ENCODE measurements around the gene SOX30.

Gene SOX30

DNA sequence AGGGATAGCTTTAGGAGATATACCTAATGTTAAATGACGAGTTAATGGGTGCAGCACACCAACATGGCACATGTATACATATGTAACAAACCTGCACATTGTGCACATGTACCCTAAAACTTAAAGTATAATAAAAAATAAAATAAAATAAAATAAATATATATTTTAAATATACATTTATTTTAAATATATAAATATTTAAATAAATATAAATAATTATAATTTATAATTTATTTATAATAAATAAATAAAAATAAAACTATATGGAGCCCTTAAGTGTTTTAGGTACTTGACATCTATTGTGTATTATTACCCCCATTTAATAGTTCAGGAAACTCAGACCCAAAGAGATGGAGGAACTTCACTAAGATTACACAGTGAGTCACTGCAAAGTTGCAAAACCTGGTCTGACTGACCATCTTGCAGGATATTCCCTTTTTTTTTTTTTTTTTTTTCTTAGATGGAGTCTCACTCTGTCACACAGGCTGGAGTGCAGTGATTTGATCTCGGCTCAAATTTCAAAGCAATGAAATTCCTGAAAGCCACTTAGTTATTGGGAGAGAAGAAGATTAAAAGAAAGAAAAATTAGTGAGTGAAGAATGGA, 13.3 kb upstream of the SOX30 start:
- in situ Hi-C loops (cut with HindIII; ENCODE audit: low sequenced_read_pairs) = no loop called here

DNA sequence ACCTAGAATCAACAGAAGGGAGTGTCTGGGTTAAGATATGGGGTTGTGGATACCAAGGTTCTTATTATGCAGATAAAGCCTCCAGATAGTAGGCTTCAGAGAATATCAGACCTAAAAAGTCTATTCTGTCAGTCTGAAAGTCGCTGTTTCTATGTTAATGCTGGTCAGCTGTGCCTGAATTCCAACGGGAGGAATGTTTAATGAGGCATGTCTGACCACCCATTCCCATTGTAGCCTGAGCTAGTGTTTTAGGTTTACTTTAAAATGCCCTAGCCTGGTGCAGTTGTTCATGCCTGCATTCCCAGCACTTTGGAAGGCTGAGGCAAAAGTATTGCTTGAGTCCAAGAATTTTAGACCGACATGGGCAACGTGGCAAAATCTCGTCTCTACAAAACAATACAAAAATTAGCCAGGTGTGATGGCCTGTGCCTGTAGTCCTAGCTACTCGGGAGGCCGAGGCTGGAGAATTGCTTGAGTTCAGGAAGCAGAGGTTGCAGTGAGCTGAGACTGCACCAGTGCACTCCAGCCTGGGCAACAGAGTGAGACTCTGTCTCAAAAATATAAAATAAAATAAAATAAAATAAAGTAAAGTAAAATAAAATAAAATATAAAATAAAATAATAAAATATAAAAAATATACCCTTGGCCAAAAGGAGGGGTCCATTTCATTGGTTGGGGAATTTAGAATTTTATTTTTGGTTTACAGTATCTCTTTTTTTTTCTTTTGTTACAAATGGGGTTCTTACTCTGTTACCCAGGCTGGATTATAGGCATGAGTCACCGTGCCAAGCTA, 7.8 kb upstream of the SOX30 start:
- in situ Hi-C loops (cut with HindIII; ENCODE audit: low sequenced_read_pairs) = no loop called here

DNA sequence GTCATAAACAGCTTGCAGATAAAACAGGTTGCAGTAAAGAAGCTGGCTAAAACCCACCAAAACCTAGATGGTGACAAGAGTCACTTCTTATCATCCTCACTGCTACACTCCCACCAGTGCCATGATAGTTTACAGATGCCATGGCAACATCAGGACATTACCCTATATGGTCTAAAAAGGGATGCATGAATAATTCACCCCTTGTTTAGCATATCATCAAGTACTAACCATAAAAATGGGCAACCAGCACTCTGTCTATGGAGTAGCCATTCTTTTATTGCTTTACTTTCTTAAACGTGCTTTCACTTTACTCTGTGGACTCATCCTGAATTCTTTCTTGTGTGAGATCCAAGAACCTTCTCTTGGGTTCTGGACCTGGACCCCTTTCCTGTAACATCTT, 6.7 kb upstream of the SOX30 start:
- in situ Hi-C loops (cut with HindIII; ENCODE audit: low sequenced_read_pairs) = no loop called here

DNA sequence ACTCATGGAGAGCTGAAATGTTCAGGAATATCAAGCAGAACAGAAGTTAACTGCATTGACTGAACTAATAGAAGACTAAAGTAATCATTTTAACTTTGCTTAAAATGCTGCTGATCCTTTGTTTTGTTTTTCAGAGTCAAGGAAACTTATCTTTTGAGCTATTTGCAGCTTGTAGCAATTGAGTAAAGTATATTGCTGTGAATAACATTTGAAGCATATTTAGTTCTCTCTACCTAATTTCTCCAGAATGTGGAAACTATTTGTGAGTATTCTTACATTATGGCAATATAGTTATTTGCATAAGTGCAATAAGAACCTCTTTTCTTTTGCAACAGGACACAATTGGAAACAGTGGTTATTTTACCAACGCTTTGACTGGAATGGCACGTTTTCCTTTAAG, 5.3 kb upstream of the SOX30 start:
- in situ Hi-C loops (cut with HindIII; ENCODE audit: low sequenced_read_pairs) = no loop called here

DNA sequence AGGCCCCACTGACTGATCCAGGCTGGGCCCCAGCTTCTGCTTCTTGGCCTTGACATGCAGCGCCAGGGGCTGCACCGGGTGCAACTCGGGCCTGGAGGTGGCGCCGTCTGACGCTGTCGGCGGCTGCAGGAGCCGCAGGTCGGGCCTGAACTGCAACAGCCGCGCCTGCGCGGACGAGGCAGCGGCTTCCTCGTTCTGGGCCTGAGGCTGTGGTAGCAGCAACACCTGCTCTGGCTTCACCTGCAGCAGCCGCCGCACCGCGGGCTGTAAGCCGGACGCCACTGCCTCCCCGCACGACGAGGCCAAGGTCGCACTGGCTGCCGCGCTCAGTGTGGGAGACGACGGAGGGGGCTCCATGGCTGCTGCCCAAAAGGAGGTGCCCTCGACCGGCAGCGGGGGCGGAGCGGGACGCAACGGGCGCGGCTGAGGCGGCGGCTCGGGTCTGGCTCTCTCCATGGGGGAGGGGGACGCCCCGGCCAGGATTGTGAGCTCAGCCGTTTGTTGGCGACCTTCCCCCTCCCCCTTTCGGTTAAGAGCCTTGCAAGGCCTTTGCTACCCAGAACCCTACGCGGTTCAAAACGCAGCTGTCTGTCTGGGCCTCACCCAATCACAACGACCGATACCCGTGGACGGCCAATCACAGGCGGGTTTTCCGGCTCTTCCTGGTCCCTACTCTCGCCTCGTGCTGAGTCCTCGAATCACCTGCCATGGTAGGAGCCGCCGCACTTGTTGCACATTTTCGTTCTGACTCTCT, 438 bp downstream of the SOX30 start:
- in situ Hi-C loops (cut with HindIII; ENCODE audit: low sequenced_read_pairs) = no loop called here

GRCh38 chr5:157650991-157651611, 1.1 kb downstream of the SOX30 start:
- in situ Hi-C loops (cut with HindIII; ENCODE audit: low sequenced_read_pairs) = no loop called here

GRCh38 chr5:157649101-157649500, 3.1 kb downstream of the SOX30 start:
- in situ Hi-C loops (cut with HindIII; ENCODE audit: low sequenced_read_pairs) = no loop called here

GRCh38 chr5:157648275-157648990, 3.8 kb downstream of the SOX30 start:
- in situ Hi-C loops (cut with HindIII; ENCODE audit: low sequenced_read_pairs) = no loop called here

GRCh38 chr5:157640406-157641066, 11.7 kb downstream of the SOX30 start:
- in situ Hi-C loops (cut with HindIII; ENCODE audit: low sequenced_read_pairs) = no loop called here

DNA sequence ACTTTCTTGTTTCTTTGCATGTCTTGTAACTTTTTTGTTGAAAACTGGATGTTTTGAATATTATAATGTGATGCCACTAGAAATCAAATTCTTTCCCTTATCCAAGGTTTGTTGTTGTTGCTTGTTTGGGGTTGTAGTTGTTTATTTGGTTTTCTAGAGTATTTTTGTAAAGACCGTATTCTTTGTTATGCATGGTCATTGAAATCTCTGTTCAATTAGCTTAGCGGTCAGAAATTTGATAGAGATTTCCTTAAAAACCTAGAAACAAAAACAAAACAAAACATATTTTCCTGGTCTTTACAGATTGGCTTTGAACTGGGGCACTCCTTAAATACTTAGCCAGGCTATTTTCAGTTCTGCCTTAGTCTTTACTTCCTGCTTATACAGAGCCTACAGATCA, 21.9 kb downstream of the SOX30 start:
- in situ Hi-C loops (cut with HindIII; ENCODE audit: low sequenced_read_pairs) = no loop called here

DNA sequence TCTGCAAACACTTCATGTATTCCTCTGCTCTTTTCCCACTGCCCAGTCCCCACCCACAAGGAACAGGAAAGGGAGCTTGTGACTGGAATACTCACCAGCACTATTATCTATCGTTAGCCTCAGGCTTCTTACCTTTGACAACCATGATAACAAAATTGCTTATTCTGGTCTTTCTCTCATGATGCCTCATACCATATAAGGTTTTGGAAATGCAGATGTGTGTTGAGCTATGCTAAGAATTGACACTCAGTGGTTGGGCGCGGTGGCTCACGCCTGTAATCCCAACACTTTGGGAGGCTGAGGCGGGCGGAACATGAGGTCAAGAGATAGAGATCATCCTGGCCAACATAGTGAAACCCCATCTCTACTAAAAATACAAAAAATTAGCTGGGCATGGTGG, 25.4 kb downstream of the SOX30 start:
- in situ Hi-C loops (cut with HindIII; ENCODE audit: low sequenced_read_pairs) = no loop called here

DNA sequence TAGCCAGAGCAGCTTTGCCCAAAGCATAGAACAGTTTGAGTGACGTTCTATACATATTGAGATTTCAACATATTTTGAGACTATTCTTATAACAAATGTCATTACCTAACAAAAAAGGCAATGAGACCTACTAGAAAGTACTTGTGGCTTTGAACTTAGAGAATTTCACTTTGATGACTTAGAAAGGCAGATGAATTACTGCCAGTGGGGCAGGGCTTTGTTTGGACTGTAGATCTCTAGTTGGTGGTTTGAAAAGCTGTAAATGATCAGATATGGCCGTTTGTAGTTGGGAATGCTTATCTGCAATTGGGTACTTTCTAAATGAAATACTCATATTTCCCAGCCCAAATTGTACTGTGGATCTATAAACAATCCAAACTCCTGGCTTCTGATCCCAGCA, 28.1 kb downstream of the SOX30 start:
- in situ Hi-C loops (cut with HindIII; ENCODE audit: low sequenced_read_pairs) = no loop called here

GRCh38 chr5:157620776-157621175, 31.5 kb downstream of the SOX30 start:
- in situ Hi-C loops (cut with HindIII; ENCODE audit: low sequenced_read_pairs) = no loop called here

DNA sequence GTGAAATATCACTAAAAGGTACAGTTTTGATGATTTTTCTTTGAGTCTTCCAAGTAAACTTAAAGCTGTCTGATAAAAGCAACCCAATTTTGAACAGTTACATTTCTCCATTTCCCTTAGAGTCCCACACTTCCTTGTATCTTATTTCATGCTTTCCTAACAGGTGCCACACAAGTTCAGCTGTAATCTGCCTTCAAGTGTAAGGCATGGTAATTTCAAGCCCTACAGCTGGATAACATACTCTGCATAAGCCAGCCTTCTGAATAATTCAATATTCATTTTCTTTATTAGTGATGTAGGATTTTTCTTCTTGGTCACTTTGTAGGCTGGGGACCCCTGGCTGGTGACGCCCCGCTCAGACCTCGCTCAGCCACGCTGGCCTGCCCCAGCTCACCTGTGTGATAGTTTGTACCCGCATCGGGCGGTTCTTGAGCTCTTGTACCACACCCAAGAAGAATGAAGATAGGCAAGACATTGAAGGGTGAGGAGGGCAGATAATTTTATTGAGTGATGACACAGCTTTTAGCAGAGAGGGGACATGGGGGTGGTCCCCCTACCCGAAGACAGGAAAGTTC, 34.0 kb downstream of the SOX30 start:
- in situ Hi-C loops (cut with HindIII; ENCODE audit: low sequenced_read_pairs) = no loop called here

DNA sequence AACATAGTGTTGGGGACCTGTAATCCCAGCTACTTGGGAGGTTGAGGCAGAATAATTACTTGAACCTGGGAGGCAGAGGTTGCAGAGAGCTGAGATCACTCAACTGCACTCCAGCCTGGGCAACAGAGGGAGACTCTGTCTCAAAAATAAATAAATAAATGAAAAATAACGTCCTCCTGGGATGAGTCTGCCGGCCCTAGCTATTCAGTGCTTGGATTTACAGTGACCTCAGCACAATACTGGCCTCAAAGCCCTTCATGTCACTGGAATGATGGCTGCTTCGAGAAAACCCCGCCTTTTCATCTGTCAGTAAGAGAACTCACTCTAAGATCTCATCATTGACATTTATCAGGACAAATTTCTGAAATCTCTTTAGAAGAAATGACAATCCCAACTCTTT, 35.5 kb downstream of the SOX30 start:
- in situ Hi-C loops (cut with HindIII; ENCODE audit: low sequenced_read_pairs) = no loop called here

DNA sequence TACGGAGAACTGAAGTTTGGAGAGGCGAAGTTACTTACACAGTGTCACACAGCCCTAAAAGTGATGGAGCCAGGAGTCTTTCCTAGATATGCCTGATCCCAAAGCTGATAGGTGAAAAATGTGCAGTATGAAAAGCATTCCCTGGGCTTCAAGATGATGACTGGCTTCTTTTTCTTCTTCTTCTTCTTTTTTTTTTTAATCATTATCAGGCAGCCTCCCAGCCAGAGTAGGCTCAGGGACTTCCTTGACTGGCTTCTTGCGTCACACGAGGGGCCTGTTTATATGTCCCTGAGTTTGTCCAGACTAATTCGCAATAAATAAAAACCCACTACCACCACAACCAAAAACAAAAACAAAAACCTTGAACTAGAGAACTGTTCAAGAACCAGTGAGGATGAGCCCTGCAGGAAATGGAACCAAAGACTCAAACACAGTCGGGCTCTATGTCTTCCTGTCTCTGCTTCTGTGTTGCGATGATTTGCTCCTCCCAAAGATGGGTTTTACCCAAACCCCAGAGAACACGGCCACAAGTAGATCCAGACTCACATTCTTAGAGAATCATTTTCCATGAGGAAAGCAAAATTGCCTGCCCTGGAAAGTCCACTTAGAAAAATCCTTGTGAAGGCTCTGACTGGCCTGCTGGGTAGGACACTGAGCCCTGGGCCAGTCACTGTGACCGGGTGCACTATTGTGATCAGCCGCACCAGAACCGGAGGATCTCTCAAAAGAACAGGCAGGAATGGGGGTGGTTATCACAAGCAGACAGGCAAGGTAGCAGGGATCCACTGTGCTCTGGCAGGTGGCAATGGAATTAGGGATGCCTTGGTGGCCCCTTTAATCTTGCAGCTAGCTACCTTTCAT, 38.6 kb downstream of the SOX30 start:
- in situ Hi-C loops (cut with HindIII; ENCODE audit: low sequenced_read_pairs) = no loop called here

DNA sequence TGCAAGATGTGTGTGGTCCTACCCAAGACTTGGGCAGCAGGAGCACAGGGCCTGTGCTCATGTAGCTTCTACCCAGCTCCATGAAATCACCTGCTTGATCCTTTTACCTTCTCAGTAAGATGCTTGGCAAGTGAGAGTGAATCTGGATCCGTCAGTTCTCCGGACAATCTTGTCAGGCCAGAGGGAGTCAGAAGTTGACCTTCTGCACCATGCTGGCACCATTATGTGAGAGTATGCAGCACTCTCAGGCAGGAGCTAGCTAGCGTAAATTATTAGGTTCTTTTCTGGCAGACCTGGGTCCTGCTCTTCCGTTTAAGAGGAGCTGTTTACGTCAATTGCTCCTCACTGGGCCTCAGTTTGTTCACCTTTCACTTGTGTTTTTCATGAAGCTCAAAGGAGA, 39.7 kb downstream of the SOX30 start:
- in situ Hi-C loops (cut with HindIII; ENCODE audit: low sequenced_read_pairs) = no loop called here

GRCh38 chr5:157611571-157612476, 40.4 kb downstream of the SOX30 start:
- in situ Hi-C loops (cut with HindIII; ENCODE audit: low sequenced_read_pairs) = no loop called here
